Amniotic stem cell (primary cell): Measurements from ENCODE around the gene FCGBP.
"Not testable (repeated sequence)": the region's sequence is repeated elsewhere in the genome, so short reads cannot be mapped to it uniquely, and the experiment has no call there.

Experiments used
- DNase-seq: peaks from one replicate; lab custom pipeline; 2025; lab: John Stamatoyannopoulos, UW

FCGBP gene

DNA sequence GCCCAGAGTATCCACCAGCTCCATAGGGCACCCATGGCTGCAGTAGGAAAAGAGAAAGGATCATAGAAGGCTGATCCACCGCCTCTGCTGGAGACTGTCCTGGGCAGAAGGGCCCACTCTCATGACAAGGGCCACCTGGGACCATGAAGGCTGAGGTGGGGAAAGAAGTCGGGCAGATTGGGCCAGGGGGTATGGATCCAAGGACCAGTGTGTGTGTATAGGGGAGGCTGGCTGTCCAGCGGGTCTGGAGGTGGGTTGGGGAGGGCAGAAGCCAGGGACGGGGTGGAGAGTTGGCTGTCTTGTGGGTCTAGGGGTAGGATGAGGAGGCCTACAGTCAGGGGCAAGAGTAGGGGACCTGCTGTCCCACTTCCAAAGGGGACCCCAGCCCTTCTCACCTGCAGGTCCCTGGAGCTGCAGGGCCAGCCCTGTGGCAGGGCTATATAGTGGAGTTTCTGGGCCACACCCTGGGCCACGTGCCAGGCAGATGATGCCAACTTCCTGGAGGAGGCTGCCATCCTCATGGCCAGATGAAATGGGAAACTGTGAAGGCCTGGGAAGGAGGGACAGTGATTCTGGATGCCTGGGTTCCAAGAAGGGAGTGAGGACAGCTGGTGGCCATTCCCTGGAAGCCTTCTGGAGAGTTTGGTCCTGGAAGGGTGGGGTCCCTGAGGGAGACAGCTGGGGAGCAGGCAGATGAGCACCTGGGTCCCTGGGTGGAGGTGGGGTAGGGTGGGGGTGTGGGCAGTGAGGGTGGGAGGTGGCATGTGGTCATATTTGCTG, at the start of gene FCGBP:
Gene FCGBP (minus strand): TSS at position 51 of the 780 bp plus-strand sequence.
- no peak for DNase-seq

DNA sequence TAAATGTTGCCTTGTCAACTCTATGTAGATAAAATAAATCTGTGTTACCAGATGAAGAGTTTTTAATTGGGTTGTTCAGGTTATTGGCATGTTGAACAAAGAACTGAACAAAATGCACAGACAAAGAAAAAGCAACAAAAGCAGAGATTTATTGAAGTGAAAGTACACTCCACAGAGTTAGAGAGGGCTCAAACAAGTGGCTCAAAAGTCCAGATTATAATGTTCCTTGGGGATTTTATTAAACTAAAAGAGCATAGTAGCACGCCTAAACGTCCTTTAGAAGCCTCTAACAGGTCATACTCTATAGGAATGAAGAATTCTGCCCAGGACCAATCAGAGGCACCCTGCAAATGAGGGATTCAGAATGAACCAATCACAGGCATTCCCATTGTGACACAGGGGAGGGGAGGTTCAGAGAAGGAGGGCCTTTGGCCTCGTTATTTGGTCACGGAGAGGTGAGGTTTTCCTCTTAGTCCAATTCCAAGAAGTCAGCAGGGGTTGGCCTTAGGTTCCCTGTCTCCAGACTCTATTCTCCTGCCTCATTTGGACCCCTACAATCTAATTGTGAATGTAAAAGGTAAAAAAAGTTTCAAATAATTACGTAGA, 49.4 kb upstream of the FCGBP start:
- no peak for DNase-seq

- no peak for DNase-seq
These were observed 48.4 kb upstream of the FCGBP start for GRCh38 chr19:39982883-39983282.

GRCh38 chr19:39974377-39975155, 40.1 kb upstream of the FCGBP start:
- no peak for DNase-seq

DNA sequence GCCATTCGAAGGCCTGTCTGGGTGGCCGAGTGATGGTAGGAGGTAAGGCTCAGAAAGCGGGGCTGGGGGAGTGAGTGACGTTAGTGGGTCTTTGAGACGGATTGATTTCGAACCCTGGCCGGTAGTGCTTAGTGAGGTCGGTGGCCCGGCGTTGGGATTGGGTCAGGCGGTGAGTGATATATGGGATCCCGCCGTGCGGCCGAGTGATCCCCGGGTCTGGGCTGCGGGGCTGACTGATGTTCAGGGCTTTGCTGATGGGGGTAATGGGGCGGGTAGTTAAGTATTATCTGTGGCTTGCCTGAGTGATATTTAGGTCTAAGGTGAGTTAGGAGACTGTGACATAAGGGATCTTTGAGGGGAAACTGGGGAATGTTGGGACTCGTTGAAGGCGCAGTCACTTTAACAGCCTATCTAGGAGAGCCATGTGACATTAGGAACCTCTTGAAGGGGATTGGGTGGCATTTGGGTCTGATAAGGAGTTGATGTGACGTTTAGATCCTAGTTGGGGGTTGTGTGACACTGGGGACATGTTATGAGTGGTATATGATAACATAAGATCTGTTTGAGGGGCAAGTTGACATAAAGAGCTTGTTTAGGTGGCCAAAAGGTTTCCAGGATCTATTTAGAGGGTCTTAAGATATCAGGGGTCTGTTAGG, 37.1 kb upstream of the FCGBP start:
- no peak for DNase-seq

- peak; percentile 97 for DNase-seq
These were observed 36.4 kb upstream of the FCGBP start, which contains the start of gene PSMC4 for GRCh38 chr19:39970675-39971379. Gene PSMC4 (plus strand): TSS chr19:39971165. CDS start chr19:39971203, 38 bp downstream.

- no peak for DNase-seq
These were observed 35.9 kb upstream of the FCGBP start for GRCh38 chr19:39970425-39970674.

- DNase-seq: no peak
These were observed 35.4 kb upstream of the FCGBP start for GRCh38 chr19:39969681-39970424.

DNA sequence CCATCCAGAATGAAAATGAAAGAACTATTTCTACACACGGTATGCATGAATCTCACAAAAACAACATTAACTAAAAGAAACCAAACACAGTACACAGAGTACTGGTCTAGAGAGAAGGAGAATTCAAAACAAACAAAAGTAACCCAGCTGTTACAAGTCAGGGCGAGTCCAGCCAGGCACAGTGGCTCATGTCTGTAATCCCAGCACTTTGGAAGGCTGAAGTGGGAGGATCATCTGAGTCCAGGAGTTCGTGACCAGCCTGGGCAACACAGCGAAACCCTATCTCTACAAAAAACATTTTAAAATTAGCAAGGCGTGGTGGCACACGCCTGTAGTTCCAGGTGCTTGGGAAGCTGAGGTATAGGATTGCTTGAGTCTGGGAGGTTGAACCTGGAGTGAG, 34.8 kb upstream of the FCGBP start:
- DNase-seq: no peak

- DNase-seq: no peak
These were observed 34.4 kb upstream of the FCGBP start for GRCh38 chr19:39968789-39969188.

DNA sequence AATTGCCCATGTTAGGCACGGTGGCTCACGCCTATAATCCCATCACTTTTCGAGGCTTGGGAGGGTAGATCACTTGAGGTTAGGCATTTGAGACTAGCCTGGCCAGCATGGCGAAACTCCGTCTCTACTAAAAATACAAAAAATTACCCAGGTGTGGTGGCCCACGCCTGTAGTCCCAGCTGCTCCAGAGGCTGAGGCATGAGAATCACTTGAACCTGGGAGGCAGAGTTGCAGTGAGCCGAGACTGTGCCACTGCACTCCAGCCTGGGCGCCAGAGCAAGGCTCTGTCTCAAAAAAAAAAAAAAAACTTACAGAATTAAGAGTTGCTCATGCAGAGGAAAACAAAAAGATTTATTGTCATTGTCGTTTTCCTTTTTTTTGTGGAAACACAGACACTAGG, 33.1 kb upstream of the FCGBP start:
- no peak for DNase-seq

GRCh38 chr19:39966617-39967016, 32.2 kb upstream of the FCGBP start:
- DNase-seq: no peak

- no peak for DNase-seq
These were observed 29.5 kb upstream of the FCGBP start for GRCh38 chr19:39963898-39964297.

DNA sequence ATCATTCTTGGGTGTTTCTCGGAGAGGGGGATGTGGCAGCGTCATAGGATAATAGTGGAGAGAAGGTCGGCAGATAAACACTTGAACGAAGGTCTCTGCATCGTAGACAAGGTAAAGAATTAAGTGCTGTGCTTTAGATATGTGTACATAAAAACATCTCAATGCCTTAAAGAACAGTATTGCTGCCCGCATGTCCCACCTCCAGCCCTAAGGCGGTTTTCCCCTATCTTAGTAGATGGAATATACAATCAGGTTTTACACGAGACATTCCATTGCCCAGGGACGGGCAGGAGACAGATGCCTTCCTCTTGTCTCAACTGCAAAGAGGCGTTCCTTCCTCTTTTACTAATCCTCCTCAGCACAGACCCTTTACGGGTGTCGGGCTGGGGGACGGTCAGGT, 25.0 kb upstream of the FCGBP start:
- not testable (repeated sequence) for DNase-seq

DNA sequence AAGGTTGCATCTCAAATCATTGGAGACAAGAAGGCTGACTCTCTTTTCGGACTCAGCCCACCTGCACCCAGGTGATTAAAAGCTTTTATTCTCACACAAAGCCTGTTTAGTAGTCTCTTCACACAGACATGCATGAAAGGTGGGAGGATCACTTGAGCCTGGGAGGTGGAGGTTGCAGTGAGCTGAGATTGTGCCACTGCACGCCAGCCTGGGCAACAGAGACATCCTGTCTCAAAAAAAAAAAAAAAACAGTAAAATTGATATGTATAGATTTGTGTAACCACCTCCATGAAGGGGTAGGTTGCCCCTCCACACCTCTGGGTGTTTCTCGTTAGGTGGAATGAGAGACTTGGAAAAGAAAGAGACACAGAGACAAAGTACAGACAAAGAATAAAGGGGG, 24.5 kb upstream of the FCGBP start:
- not testable (repeated sequence) for DNase-seq

DNA sequence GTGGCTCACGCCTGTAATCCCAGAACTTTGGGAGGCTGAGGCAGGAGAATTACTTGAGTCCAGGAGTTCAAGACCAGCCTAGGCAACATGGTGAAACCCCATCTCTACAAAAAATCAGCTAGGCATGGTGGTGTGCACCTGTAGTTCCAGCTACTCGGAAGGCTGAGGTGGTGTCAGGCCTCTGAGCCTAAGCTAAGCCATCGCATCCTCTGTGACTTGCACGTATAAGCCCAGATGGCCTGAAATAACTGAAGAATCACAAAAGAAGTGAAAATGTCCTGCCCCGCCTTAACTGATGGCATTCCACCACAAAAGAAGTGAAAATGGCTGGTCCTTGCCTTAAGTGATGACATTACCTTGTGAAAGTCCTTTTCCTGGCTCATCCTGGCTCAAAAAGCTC, 23.5 kb upstream of the FCGBP start:
- not testable (repeated sequence) for DNase-seq

GRCh38 chr19:39953915-39954314, 19.5 kb upstream of the FCGBP start:
- no peak for DNase-seq

- no peak for DNase-seq
These were observed 17.3 kb upstream of the FCGBP start for GRCh38 chr19:39951686-39952085.

DNA sequence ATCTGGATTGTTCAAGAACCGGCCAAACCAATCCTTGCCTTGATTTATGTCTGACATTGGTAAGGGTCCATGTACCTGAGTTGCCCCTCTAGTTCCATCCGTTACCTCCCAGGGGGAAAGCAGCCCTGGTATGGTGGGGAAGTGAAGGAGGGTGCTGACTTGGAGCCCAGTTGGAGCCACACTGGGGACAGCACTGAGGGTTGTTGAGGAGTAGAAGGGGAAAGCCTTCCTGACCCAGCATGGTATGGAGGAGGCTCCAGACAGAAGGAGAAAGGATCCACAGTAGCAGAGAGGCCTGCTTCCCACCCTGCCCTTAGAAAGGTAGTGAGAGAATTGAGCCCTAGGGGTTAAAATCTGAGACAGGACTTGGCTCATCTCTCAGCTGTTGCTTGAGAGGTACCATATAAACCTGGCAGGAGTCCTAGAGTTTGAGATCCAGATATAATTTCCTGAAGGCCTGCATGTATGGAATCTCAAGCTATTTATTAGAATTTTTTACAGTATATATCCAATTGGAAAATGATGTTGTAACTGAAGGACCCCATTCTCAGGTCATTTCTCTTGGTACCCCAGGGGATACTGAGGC, 16.7 kb upstream of the FCGBP start:
- DNase-seq: no peak

- no peak for DNase-seq
These were observed 14.8 kb upstream of the FCGBP start for GRCh38 chr19:39949026-39949747.
